WTC11 (cell line): ENCODE data around the gene ITIH5.

Source experiments
- MAX ChIP-seq: sonication (generic); formaldehyde crosslinking; IDR thresholded peaks from 2 replicates; pipeline ENCODE4 v1.8.0; 2022; ENCODE audit warnings: mild to moderate bottlenecking, missing genetic modification reagents
- USF2 ChIP-seq: sonication (generic); formaldehyde crosslinking; IDR thresholded peaks from 2 replicates; pipeline ENCODE4 v1.8.1; 2023; ENCODE audit warnings: mild to moderate bottlenecking, missing genetic modification reagents, moderate library complexity

DNA sequence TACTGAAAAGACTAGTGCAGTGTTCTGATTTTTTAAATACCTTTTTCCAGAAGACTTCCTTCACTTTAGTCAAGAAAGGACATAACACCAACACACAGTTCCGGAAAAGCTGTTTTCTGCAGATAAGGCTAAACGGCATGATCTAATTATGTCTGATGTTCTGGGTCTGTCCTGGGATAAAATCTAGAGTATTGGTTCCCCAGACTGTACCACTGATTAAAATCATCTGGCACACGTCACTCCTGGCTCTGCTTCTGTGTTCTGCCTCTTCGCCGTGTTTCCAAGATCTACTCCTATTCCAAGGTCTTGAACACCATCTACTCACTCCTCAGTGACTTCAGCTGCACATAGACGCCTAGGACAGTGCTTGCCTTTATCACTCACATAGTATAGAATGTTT is 155.2 kb downstream of the ITIH5 start:
- no peak for TF ChIP-seq USF2 (CRISPR knock-in tag)
- TF ChIP-seq MAX: no peak
